MM.1S (cell line): ENCODE results near the gene MEG3.

Source experiments
- EZH2 ChIP-seq: fragments of 300-600 bp; sonication (generic); optimal IDR thresholded peaks from 2 replicates; pipeline ENCODE3; 2017; ENCODE audit warnings: low read depth, mild to moderate bottlenecking, antibody characterized with exemption, low read length, mixed read lengths
- EZH2phosphoT487 ChIP-seq: fragments of 300-600 bp; sonication (generic); IDR thresholded peaks from 2 replicates; pipeline ENCODE4 v1.6.1; 2018; ENCODE audit warnings: antibody characterized with exemption, low read length
- TF ChIP-seq, protein P1 (sequence below): fragments of 300-600 bp; sonication (generic); IDR thresholded peaks from 2 replicates; pipeline ENCODE4 v1.5.1; 2016; ENCODE audit warnings: antibody characterized with exemption, low read length, mixed read lengths

DNA sequence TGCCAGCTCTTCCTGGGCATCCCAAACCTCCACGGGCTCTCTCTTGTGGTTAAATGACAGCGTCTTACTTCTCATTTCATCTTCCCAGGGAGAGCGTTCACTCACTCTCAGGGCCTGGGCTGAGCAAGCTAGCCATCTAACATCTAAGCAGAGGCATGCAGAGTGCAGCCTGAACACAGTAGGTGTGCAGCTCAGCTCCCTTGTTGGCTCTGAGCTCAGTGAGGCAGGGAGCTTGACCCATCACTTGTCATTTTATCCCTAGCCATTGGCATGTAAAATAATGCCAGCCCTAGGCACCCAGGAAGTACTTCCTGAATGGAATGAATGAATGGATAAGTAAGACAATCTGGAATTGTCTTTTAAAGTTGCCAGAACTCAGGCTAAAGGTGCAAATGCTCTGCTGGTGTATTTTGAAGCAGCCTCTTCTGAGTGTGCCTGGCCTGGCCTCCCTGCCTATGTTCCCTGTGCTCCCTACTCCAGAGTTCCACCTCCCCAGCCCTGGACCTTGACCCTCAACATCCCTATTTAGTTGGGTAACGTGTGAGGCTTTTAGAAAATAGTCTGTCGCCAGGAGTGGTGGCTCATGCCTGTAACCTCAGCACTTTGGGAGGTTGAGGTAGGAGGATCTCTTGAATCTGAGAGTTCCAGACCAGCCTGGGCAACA is 9.5 kb upstream of the MEG3 start:
- TF ChIP-seq, protein P1, sequence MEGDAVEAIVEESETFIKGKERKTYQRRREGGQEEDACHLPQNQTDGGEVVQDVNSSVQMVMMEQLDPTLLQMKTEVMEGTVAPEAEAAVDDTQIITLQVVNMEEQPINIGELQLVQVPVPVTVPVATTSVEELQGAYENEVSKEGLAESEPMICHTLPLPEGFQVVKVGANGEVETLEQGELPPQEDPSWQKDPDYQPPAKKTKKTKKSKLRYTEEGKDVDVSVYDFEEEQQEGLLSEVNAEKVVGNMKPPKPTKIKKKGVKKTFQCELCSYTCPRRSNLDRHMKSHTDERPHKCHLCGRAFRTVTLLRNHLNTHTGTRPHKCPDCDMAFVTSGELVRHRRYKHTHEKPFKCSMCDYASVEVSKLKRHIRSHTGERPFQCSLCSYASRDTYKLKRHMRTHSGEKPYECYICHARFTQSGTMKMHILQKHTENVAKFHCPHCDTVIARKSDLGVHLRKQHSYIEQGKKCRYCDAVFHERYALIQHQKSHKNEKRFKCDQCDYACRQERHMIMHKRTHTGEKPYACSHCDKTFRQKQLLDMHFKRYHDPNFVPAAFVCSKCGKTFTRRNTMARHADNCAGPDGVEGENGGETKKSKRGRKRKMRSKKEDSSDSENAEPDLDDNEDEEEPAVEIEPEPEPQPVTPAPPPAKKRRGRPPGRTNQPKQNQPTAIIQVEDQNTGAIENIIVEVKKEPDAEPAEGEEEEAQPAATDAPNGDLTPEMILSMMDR: no peak
- TF ChIP-seq EZH2phosphoT487 (no peak), EZH2 (no peak)
